Measurements from ENCODE around the gene OGT.
"Not testable (repeated sequence)": the region's sequence is repeated elsewhere in the genome, so short reads cannot be mapped to it uniquely, and the experiment has no call there.

Gene OGT

GRCh38 chrX:71563921-71564320 is 31.0 kb downstream of the OGT start:
- in situ Hi-C loops (cut with MboI; ENCODE audit: low pct_unique_long_range_greater_than_20kb, low sequenced_read_pairs, unreplicated experiment), result no loop called here
- TF ChIP-seq CTCF (IDR thresholded peaks at IDR 0.05; ENCODE audit: extremely low read depth, insufficient read depth, missing control alignments), result peak; percentile 4
- DNase-seq (ENCODE audit: low spot score), result no peak

- in situ Hi-C loops (cut with MboI; ENCODE audit: low pct_unique_long_range_greater_than_20kb, low sequenced_read_pairs, unreplicated experiment), result no loop called here
- no peak for TF ChIP-seq CTCF (IDR thresholded peaks at IDR 0.05; ENCODE audit: extremely low read depth, insufficient read depth, missing control alignments)
- no peak for DNase-seq (ENCODE audit: low spot score)
These were observed 32.7 kb downstream of the OGT start for GRCh38 chrX:71565474-71566041.

- in situ Hi-C loops (cut with MboI; ENCODE audit: low pct_unique_long_range_greater_than_20kb, low sequenced_read_pairs, unreplicated experiment); DNase-seq (ENCODE audit: low spot score): not testable (repeated sequence)
These were observed 38.5 kb downstream of the OGT start for GRCh38 chrX:71571390-71571789.

DNA sequence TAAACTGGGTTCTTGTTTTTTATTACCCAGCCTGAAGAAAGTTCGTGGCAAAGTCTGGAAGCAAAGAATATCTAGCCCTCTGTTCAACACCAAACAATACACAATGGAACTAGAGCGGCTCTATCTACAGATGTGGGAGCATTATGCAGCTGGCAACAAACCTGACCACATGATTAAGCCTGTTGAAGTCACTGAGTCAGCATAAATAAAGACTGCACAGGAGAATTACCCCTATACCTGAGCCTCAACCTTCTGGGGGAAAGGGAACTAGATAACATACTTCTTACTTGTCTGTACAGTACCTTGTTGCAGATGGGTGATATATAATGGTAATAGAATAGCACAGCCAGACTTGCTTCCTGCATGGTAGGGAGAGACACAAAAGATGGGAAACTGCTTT is 40.7 kb downstream of the OGT start:
- no peak for DNase-seq (ENCODE audit: low spot score)
- in situ Hi-C loops (cut with MboI; ENCODE audit: low pct_unique_long_range_greater_than_20kb, low sequenced_read_pairs, unreplicated experiment), result no loop called here

GRCh38 chrX:71577682-71578081 is 44.8 kb downstream of the OGT start:
- in situ Hi-C loops (cut with MboI; ENCODE audit: low pct_unique_long_range_greater_than_20kb, low sequenced_read_pairs, unreplicated experiment), result no loop called here
- DNase-seq (ENCODE audit: low spot score), result no peak
- no peak for TF ChIP-seq CTCF (IDR thresholded peaks at IDR 0.05; ENCODE audit: extremely low read depth, insufficient read depth, missing control alignments)

More for the DNA sequence above, 40.7 kb downstream of the OGT start:
- no peak for TF ChIP-seq CTCF (IDR thresholded peaks at IDR 0.05; ENCODE audit: extremely low read depth, insufficient read depth, missing control alignments)

- DNase-seq (ENCODE audit: low spot score), result peak; percentile 30
- TF ChIP-seq CTCF (IDR thresholded peaks at IDR 0.05; ENCODE audit: extremely low read depth, insufficient read depth, missing control alignments), result no peak
- in situ Hi-C loops (cut with MboI; ENCODE audit: low pct_unique_long_range_greater_than_20kb, low sequenced_read_pairs, unreplicated experiment), result no loop called here
These were observed 45.6 kb downstream of the OGT start, which contains the start of gene GCNA for GRCh38 chrX:71578253-71579135. Gene GCNA, plus strand, starts transcription at chrX:71578437. Its CDS starts 2,385 bp downstream, at chrX:71580822.
